Umbilical cord (tissue), 1 donor: ENCODE data around the gene AKAP11. TPM values are rescaled to one million over a fixed set of nuclear protein-coding genes. Genes with fewer than 3 reads are reported as not detected.

Experiments
- total RNA-seq: library from RNA; depleted of rRNA; stranded (reverse); fragments of >200 nt; gene quantifications from one replicate; pipeline ENCODE4 v1.2.3, GENCODE V29; 2014; ENCODE audit warnings: low replicate concordance; ENCODE audit not compliant: insufficient read depth

Gene AKAP11
- total RNA-seq, 1 donor from 2014 or later, result 53.0 TPM

Other genes starting within 250 kb of the AKAP11 start
- 17.1 TPM for gene DGKH, start 223.5 kb upstream of the AKAP11 start, total RNA-seq